ENCODE results near the gene BRIP1. TPM values are rescaled to one million over a fixed set of nuclear protein-coding genes. Genes with fewer than 3 reads are reported as not detected.

Gene BRIP1
- total and polyA plus RNA-seq, 2 experiments from 2014 or later, result 8.0 to 23.1 TPM

GRCh38 chr17:61683466-61683865 lies 179.9 kb downstream of the BRIP1 start:
- peaks cover 3% of the 10 kb centered on the region; the same call in 1 of the 3 replicates for H3K36me3 Mint-ChIP-seq (ENCODE audit: low read depth)
- no peak overlapping the region for H2AFZ ChIP-seq
- H3K27me3 Mint-ChIP-seq (ENCODE audit: insufficient read depth, low read depth, poor library complexity), result no peaks in the 10 kb centered on the region
- no peaks in the 10 kb centered on the region for H3F3A ChIP-seq (replicated peaks; ENCODE audit: low read depth)
- no peaks in the 10 kb centered on the region for H3K27me3 ChIP-seq (ENCODE audit: insufficient read depth)
- no peaks in the 10 kb centered on the region for H3K9me3 Mint-ChIP-seq
- no peaks in the 10 kb centered on the region for H3K79me2 ChIP-seq (replicated peaks; ENCODE audit: insufficient read depth)
- no peak for DNase-seq (ENCODE audit: low spot score)
- no peaks in the 10 kb centered on the region for H3K36me3 ChIP-seq (ENCODE audit: insufficient read depth)
- peaks cover 4% of the 10 kb centered on the region; the same call in 1 of the 2 replicates for H4K20me1 ChIP-seq (replicated peaks; ENCODE audit: insufficient read depth)
- TF ChIP-seq ZNF462 (CRISPR knock-in tag; IDR thresholded peaks at IDR 0.05) (no peak), ZNF114 (CRISPR knock-in tag; IDR thresholded peaks at IDR 0.05) (no peak), CREB1 (CRISPR knock-in tag; IDR thresholded peaks at IDR 0.05; ENCODE audit: low read depth) (no peak), STAT1 (IDR thresholded peaks at IDR 0.05; ENCODE audit: unreplicated experiment) (no peak), ETS1 (IDR thresholded peaks at IDR 0.05) (no peak), CTCF (conservative IDR thresholded peaks at IDR 0.05; ENCODE audit: low read depth in 2 of 2) (no peak), EZH2phosphoT487 (IDR thresholded peaks at IDR 0.05; ENCODE audit: unreplicated experiment) (no peak), REST (IDR thresholded peaks at IDR 0.05; ENCODE audit: unreplicated experiment) (no peak), ZNF331 (CRISPR knock-in tag; IDR thresholded peaks at IDR 0.05; ENCODE audit: low read depth) (no peak), POLR2AphosphoS5 (IDR thresholded peaks at IDR 0.05; ENCODE audit: low read depth) (no peak), NANOG (IDR thresholded peaks at IDR 0.05; ENCODE audit: borderline replicate concordance) (no peak), EZH2 (IDR thresholded peaks at IDR 0.05; ENCODE audit: low read depth, unreplicated experiment) (no peak), JUNB (IDR thresholded peaks at IDR 0.05; ENCODE audit: unreplicated experiment) (no peak)
- H3K4me1 Mint-ChIP-seq, result no peaks in the 10 kb centered on the region
- no peak overlapping the region for H3K4me3 ChIP-seq
- no peaks in the 10 kb centered on the region for H3K4me1 ChIP-seq (ENCODE audit: insufficient read depth)
- H3K9me2 ChIP-seq (ENCODE audit: insufficient read depth), result no peaks in the 10 kb centered on the region
- no peak overlapping the region for H3K4me2 ChIP-seq
- H3K27ac Mint-ChIP-seq, result no peak overlapping the region
- no peak for ATAC-seq
- no peak overlapping the region for H3K27ac ChIP-seq (ENCODE audit: low read depth)
- no peak overlapping the region for H3K4me3 Mint-ChIP-seq

Measured in GM23338 (cell line).